HG03103 (cell line): ENCODE data around the gene ANO2.

Source experiments
- ATAC-seq: cut with Tn5 transposase; IDR thresholded peaks from one replicate; pipeline ENCODE4 v1.9.1; 2021; ENCODE audit warnings: low read depth; ENCODE audit not compliant: unreplicated experiment

ANO2 gene

DNA sequence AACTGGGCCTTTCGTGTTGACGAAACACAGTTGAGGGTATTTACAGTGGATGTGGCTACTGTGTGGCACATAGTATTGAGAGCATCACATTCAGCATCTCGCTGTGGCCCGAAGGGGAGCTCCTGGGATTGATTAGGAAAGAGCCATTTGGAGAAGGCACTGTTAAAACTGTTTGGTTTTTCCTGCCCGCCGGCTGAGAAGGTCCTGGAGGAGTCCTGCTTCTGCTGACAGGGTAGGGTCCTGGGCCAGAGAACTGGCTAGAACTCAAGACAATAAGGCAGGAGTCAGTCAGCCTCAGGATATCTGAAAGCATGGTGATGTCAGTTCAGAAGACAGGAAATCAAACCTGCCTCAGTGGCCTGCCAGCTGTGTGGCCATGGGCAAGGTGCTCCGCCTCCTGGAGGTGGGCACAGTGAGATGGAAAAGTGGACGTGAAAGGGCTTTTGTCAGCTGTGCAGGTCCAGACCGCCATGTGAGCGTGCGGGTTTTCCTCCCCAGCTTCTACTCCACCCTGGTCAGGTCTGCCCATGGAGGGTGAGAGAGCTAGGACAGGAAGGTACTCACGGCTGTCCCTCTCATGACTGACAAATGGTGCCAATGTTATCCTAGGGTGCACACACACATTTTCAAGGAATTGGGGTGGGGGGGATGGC lies 420.8 kb downstream of the ANO2 start:
- ATAC-seq: no peak

DNA sequence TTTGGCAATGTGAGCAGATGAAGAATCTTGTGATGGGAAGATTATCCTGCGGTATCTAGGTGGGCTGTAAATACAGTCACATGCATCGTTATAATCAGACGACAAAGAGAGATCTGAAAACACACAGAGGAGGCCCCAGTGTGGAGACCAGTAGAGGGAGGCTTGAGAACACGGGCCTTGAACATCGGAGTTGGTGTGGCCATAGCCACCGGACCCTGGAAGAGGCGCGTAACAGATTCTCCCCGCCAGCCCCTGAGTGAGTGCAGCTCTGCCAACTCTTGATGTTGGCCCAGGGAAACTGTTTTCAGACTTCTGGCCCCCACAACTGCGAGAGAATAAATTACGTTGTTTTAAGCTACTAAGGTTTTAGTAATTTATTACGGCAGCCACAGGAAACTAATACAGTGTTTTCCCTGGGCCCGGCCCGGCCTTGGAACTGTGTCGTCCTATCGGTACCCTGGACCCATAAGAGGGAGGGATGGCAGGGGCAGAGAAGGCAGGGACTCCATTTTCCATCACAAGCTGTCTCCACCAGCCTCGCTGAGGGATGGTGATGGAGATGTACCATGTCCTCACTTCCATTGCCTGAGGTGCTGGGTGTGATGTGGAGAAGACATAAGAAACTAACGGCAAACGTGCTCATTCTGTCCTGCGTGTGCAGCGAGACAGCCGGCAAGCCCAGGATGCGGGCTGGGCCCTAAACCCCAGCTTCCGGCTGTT lies 421.5 kb downstream of the ANO2 start:
- no peak for ATAC-seq

DNA sequence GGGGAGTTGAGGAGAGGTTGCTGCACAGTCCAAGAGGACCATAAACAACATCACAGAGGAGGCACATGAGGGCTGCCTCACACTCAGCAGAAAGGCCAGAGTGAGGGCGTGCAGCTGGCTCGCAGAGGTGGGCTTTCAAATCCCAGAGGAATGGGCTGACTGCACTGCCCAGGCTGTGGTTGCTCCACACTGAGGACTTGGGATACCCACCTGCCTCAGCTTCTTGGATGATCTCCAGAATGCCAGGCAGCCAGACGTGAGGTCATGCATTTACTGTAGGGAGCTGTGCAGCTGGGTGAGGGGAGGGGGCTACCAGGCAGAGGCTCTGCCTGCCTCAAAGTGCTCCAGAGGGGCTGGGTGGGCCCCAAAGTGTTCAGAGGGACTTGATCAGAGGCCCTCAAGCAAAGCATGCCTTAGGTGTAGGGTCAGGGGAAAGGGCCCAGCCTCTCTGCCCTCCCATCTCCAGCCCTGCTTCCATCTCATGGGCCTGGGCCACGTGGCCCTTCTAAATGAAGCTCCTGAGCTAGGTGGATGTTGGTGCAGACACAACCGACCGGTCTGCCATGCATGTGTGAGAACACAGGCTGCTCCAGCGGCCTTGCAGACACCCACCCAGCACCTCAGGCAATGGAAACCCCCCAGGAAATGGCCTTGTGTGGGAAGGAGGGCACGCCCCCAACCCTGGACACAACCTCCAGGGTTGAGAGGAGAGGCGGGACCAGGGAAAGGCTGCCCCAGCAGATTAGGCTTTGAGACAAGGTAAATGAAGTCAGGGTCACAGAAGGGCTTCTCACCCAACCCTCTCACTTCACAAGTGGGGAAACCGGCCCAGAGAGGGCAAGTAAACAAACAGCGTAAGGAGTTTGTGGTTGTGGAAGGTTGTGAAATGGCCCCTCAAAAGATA lies 422.4 kb downstream of the ANO2 start:
- ATAC-seq: no peak

GRCh38 chr12:5521456-5522325 lies 423.4 kb downstream of the ANO2 start:
- no peak for ATAC-seq

DNA sequence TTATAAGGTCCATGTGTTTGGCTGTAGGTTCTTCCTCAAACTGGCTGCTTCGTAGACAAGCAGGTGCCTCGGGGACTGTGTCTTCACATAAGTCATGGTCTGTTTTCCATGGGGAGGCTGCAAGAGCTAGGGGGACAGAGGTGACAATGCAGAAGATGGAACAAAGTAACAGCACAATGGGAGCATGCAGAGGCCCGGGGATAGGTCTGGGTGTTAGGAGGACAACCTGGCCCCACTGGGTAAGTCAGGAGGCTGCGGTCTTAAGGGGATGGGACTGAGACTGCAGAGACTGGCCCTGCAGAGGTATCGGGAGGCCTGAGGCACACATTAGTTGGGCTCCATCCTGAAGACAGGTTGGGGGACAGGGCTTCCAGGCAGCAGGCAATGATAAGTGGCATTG lies 424.2 kb downstream of the ANO2 start:
- ATAC-seq: no peak

DNA sequence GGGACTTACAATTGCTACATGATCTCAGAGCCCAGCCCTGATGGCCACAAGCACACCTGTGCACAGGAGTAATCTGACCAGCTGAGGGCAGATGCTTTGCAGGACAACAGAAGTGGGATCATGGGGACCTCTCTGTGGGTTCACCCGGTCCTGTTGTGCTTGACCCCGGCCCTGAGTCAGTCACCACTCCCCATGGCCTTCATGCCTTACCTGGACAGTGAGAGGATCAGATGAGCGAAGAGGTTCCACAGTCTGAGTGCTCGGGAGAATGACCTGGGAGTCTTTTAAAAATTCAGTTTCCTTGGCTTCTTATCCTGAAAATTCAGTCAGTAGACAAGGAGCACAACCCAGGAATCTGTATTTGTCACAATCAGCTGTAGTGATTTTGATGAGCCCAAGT lies 425.0 kb downstream of the ANO2 start:
- no peak for ATAC-seq

DNA sequence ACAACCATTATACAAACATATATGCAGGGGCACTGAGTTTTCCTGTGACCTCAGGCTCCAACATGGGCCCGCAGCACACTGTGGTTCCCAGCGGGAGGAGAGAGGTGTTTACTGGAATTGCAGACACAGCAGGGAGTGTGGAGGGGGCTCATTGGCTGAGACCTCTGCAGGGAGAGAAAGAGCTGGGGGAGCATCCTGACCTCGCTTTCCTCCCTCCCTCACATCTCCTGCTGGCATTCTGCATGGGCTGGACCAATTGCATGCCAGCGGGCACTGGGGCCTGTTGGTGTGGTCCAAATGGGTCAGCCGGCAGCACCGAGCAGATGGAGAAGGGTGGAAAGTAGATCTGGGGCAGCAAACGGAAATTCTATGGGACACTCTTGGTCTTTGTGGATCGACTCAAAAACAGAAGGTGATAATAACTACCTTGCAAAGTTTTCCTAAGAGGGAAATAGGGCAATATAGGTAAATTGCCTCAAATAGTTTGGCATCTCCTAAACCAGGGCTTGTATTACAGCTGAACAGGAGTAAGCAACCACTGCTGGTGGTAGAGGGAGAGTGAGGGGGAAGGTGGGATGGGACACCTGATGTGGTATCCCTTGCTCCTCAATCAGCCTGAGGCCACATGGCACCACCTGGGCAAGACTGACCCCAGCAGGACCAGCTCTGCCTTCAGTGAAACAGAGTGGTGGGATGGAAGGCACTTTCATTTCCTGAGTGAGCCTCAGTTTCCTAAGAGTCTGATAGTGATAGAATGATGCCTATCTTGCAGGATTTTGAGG lies 426.3 kb downstream of the ANO2 start:
- ATAC-seq: no peak

DNA sequence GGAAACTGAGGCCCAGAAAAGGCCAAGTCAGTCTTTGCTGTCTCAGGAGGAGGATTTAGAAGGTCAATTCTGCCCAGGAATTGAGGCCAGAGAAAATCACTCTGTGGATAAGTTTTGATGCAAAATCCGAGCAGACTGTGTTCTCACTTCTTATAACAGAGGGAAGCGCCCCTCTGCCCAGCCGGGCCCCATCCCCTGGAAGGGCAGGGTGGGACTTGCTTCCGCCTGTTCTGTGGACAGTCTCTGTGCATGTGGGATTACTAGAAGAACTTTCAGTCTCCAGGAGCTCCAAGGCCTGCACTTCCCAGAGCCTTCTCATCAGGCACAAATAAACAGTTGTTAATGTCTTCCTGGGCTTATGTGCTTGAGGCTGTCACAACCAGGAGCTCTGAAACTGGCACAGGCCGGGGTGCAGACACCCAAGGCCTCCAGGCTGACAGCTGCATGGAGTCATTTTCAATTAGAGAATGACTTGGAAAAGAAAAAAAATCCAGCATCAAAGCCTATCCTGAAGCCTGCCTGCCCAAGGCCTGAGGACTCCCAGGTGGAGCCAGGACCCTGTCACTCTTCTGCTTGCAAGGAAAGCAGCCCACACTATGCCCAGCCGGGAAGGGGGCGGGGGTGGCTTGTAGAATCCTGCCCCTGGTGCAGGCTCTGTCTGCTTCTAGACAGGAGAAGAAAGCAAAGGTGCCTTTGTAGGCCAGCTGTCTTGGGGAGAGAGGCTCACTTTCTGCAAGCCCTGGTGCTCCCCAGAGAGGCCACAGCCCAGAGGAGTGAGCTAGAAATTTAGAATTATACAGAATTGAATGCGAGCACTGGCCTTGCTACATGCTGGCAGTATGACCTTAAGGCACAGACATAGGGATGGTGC lies 428.5 kb downstream of the ANO2 start:
- ATAC-seq: no peak

- ATAC-seq: no peak
Measured at GRCh38 chr12:5515458-5515857, 429.6 kb downstream of the ANO2 start.

DNA sequence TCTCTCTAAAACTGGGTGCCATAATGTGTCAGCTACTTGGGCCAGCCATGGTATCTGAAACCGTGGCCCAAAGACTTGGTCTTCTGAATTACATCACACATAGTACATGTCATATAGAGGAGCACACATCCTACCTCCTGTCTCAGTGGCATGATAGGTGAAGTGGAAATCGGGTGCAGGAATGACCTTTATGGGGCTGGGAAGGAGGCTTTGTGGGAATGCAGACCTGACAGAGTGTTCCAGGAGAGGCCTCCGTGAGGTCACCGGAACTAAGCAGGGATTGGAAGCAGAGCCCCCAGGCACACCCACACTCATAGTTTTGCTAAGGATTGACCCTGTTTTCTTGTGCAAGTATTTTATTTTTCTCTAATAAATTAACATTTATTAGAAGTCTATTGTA lies 430.5 kb downstream of the ANO2 start:
- no peak for ATAC-seq

DNA sequence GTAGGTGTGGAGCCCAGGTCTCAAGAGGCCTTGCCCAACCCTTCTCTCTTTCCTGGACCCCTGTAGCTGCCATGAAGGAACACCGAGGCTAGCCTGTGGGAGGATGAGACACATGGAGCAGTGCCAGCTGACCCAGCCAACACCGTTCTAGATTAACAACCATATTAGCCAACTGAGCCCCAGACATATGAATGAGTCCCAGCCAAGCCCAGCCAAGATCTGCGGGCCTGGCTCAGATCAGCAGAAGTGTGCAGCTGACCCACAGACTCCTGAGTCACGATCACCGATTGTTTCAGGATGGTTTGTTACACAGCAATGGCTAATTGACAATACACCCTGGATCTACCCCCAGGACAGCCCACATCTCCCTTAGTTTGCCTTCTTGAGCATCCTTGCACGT lies 431.0 kb downstream of the ANO2 start:
- ATAC-seq: no peak

GRCh38 chr12:5513406-5513805 lies 431.7 kb downstream of the ANO2 start:
- no peak for ATAC-seq
